Mucosa of gallbladder (tissue), 1 donor: ENCODE measurements around the gene ARL11. TPM values are rescaled to one million over a fixed set of nuclear protein-coding genes. Genes with fewer than 3 reads are reported as not detected.
"Not testable (repeated sequence)": the region's sequence is repeated elsewhere in the genome, so short reads cannot be mapped to it uniquely, and the experiment has no call there.

Experiments used
- DNase-seq: peaks from one replicate; pipeline ENCODE4 v3.0.0-alpha.2; 2020; ENCODE audit warnings: low spot score
- total RNA-seq: library from RNA; stranded (reverse); gene quantifications from one replicate; pipeline ENCODE4 v1.2.1, GENCODE V29; 2021
- donor health status: DM: no; HTN: no; CAD: no.

ARL11 gene
- 2.8 TPM for total RNA-seq

DNA sequence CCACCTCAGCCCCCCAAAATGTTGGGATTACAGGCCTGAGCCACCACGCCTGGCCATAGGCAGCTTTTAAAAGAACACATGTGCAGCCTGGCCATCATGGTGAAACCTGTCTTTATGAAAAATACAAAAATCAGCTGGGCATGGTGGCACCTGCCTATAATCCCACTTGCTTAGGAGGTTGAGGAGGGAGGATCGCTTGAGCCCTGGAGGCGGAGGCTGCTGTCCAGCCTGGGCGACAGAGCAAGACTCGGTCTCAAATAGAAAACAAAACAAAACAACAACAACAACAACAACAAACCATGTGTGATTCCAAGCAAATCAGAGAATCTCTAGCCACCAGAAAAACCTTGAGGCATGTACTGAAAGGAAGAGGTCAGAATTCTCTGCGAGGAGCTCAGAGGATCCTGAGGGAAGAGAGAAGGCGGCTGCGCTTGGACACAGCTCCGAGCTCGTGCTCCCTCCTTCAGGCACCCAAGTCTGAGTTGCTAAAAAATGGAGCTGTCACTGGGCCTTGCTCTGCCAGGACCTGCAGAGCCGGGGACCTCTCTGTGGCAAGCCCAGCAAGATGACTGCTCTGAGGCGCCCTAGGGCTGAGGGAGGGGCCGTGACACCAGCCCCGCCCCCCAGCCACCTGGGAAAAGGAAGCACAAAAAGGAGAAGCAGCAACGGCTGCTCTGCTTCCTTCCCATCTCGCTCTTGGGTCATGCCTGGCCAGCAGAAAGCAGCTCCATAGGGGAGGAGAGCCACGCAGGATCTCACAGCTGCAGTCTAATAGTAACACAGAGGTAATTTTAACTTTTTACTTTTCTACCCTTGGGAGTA, at the start of gene ARL11:
ARL11 (plus strand) TSS at position 677 of the 822 bp plus-strand sequence. CDS start 1,941 bp downstream, outside the sequence.
- DNase-seq = peak; percentile 54

DNA sequence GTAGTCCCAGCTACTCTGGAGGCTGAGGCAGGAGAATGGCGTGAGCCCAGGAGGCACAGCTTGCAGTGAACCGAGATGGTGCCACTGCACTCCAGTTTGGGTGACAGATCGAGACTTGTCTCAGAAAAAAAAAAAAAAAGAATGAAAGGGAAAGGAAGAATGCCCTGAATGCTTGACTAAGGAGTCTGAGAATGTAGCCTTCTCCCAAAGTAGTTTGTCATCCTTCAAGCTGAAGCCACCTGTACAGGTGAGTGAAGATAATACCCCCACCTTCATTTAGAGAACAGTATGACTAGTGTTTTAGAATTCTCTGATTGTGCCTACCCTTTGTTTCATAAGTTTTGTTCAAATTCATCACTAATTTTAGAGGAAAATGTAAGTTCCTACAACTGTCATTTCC, 48.8 kb upstream of the ARL11 start:
- no peak for DNase-seq

DNA sequence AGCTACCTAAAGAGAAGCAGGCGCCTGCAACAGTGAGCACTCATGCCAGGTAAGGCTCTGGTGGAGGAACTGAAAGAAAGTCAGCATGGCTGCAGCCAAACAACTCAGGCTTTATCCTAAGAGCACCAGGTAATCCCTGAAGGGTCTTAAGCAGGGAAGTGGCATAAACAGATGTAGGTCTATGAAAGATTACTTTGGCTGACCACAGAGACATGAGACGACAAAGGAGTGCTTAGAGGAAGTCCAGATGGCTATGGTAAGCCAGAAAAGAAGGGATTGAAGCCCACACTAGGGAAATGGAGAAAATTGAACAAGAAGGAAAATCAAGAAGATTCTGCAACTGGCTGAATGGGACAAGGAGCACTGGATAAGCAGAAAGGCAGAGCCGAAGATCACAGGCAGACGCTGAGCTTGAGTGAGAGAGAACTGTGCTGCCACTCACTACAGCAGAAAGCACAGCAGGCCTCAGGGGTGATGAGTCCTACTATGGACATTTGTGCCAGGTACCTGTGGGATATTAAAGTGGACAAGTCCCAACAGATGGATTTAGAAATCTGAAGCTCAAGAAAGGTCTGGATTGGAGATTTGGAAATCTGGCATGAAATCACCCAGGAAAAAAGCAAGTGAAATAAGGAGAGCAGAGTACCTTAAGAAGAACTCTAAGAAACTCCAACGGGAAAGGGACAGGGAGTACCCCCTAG, 47.2 kb upstream of the ARL11 start:
- no peak for DNase-seq

DNA sequence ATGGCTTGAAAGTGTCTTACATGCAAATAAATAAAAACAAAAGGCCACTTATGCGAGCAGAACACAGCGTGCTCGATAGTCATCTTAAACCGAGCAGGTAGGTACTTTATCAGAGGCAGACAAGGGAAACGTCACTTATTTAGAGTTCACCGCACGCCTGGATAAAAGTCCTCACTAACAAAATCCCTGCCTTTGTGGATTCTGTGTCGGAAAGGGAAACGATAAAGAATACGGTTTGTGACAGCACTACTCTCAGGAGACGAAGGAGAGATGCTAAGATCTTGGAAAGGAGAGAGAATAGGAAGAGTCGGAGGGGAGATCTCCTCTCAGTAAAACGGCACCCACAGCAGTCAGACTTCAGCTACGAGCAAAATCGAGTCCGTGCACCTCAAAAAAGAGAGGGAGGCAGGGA, 43.5 kb upstream of the ARL11 start:
- DNase-seq = no peak

DNA sequence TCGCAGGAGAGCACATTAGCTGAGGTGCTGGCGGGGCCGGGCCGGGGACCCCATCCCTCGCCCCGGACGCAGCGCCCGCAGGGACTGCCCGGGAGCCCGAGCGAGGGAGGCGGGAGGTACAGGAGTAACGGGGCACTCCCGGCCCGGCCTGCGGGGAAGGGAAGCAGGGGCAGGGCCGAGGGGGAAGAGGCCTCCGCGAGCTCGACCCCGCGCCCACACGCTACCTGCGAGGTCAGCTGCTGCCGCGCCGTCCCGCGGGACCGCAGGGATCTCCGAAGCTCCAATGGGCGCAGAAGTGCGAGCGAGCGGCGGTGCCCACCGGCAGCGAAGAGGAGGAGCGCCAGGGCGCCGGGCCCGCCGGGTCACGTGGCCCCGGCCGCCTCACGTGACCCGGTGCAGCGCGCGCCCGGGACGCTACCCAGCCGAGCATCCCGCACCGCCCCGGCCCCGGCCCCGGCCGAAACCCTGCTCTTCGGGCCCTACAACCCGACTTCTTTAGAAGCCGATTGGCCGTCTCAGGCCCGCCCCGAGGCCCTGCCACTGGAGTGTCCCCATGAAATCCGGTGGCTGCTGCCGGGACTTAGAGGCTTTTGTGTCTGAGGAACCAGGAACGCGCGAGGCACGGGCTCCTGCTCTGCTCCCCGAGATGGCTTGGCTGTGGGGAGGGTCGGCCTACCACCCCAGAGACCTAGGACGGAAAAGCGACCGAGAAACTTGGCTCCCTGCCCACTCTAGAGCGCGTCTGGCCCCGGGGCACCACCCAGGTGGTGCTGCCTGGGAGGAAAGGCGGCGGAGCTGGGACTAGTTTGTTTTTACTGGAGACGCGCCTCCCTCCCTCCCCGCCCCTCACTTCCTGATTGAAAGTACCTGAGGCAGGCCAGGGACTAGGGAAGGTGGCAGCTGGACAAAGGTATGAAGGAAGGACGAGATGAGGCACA, 42.8 kb upstream of the ARL11 start, which contains the start of gene RCBTB1:
RCBTB1 (minus strand) TSS at position 339 of the 938 bp plus-strand sequence. CDS start 18,279 bp downstream, outside the sequence.
- peak; percentile 54 for DNase-seq

DNA sequence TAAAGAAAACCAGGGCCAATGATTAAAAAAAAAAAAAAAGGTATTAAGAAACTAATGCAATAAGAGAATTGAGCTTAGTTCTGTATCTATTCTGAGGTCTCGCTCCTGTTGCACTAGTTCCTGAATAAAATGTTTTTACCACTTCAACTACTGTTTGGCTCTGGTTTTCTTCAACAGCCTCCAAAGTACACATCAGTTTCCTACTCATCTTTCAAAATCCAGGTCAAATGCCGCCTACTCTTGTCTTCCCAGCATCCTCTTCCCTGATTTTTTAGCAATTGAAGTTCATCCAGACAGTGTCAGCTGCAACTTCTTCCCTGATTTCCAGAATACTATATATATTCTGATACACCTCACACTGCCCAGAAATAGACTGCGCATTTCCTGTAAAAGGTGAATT, 41.6 kb upstream of the ARL11 start:
- no peak for DNase-seq

DNA sequence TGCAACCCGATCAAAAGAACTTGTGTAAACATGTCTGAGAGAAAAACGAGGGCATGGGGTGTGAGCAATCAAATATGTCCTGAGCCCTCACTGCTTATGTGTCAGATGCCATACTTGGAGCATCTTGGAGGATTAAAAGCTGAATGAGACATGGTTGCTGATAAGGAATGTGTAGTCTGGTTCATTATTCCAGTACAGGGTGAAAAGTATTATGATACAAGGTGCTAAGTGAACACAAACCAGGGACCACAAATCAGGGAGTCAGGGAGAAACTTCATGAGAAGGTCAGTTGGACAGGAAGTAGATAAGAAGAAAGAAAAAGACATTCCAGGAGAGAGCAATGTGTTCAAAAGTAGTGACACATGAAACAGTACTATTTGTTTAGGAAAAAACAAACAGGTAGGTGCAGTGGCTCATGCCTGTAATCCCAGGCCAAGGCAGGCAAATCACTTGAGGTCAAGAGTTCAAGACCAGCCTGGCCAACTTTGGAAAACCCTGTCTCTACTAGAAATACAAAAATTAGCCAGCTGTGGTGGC, 40.9 kb upstream of the ARL11 start:
- DNase-seq = no peak

DNA sequence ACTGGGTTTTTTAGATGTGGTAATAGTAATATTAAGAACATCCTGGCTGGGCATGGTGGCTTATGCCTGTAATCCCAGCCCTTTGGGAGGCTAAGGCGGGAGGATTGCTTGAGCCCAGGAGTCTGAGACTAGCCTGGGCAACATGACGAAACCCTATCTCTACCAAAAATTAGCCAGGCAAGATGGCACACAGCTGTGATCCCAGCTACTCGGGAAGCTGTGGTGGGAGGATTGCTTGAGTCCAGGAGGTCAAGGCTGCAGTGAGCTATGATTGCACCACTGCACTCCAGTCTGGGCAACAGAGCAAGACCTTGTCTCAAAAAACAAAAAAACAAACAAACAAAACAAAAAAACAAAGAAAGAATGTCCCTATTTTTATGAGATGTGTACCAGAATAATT, 37.6 kb upstream of the ARL11 start:
- DNase-seq = not testable (repeated sequence)

DNA sequence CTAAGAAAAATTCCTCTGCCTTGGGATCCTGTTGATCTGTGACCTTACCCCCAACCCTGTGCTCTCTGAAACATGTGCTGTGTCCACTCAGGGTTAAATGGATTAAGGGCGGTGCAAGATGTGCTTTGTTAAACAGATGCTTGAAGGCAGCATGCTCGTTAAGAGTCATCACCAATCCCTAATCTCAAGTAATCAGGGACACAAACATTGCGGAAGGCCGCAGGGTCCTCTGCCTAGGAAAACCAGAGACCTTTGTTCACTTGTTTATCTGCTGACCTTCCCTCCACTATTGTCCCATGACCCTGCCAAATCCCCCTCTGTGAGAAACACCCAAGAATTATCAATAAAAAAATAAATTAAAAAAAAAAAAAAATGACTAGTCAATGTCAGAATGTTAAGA, 34.4 kb upstream of the ARL11 start:
- not testable (repeated sequence) for DNase-seq

DNA sequence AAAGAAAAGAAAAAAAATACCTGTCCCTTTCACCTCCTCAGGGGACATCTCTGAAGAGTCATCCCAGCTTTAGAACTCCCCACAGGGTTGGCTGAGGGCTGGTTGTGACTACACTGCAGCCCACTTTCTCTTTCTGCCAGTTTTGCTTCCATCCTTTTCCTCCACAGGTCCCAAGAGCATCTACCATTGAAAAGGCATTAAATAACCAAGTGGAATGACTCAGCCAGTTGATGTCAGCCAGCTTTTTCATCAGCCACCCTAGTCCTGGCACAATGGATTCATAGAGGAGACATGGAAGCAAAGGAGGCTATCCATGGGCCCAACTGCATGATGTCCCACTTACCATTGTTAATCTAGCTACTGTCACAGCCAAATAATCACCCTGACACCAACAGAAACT, 33.7 kb upstream of the ARL11 start:
- no peak for DNase-seq

DNA sequence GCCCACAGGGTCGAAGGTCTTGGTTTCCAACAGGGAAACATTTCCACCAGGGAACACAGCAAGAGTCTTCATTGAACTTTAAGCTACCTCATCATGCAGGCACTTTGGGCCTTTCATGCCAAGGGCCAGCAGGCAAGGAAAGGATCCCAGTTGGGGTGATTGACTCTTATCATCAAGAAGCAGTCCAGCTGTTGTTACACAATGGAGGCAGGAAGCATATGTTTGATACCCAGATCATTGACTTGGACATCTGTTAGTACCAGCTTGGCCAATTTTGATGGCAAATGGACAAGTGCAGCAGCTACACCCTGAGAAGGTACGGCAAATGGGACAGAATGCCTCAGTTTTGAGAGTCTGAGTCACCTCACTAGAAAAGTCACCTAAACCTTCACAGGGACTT, 32.1 kb upstream of the ARL11 start:
- DNase-seq = no peak

DNA sequence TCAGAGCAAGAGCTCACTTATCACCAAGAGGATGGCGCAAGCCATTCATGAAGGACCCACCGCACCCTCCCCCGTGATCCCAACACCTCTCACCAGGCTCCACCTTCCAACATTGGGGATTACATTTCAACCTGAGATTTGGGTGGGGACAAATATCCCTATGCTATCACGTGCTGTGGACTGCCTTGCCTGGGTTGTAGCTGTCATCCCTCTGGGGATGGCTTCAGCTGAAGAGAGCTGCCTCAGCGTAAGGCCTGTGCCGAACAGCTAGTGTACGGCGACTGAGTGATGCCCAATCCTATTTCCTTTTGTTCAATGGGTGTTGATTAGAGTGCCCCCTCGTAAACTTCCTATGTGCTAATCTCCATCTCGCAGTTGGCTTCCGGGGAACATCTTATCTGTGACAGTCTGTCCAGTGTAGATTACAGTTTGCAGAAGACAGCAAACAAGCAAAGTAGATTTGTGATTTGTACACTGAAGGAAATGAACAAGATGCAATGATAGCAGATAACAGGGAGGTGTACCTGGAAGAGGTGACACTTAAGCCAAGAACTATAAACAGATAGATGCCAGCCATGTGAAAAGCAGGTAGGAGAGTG, 31.2 kb upstream of the ARL11 start:
- DNase-seq = no peak

DNA sequence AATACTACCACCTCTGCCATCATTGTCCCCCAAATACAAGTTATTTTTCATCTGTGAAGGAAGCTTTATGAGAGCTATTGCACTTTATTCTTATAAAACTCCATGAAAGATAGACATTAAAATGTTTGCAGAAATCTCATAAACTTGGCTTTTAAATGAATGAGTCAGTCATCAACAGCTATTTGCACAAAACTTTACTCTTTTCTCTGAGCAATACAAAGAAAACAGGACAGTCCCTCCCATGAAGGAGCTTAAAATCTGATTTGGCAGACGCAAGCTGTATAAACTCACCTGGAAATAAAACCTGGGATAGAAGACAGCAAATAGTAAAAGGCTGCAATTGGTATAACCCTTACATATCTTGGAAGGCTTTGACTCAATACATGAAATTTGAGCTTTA, 26.3 kb upstream of the ARL11 start:
- no peak for DNase-seq

DNA sequence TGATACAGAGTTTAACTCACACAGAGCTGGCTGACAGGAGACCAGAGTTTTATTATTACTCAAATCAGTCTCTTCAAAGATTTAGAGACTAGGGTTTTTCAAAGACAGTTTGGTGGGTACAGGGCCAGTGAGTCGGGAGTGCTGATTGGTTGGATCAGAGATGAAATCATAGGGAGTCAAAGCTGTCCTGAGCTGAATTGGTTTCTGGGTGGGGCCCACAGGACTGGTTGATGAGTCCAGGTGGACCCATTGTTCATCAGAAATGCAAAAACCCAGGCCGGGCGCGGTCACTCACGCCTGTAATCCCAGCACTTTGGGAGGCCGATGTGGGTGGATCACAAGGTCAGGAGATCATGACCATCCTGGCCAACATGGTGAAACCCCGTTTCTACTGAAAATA, 25.7 kb upstream of the ARL11 start:
- DNase-seq = not testable (repeated sequence)

DNA sequence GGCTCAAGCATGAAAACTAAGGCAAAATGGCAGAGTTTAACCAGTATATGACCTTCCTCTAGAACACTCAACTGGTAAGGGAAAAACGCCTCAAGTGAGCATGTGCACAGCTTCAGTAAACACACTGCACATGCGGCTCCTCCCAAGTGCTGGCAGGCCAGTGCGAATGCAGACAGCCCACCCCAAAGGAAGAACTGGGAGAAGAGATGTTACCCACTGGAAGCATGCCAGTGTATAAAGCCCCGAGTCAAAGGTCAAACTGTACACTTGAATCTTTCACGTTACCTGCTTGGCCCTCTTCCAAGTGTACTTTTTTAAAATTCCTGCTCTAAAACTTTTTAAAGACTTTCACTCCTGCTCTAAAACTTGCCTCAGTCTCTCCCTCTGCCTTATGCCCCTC, 23.7 kb upstream of the ARL11 start:
- DNase-seq = no peak

DNA sequence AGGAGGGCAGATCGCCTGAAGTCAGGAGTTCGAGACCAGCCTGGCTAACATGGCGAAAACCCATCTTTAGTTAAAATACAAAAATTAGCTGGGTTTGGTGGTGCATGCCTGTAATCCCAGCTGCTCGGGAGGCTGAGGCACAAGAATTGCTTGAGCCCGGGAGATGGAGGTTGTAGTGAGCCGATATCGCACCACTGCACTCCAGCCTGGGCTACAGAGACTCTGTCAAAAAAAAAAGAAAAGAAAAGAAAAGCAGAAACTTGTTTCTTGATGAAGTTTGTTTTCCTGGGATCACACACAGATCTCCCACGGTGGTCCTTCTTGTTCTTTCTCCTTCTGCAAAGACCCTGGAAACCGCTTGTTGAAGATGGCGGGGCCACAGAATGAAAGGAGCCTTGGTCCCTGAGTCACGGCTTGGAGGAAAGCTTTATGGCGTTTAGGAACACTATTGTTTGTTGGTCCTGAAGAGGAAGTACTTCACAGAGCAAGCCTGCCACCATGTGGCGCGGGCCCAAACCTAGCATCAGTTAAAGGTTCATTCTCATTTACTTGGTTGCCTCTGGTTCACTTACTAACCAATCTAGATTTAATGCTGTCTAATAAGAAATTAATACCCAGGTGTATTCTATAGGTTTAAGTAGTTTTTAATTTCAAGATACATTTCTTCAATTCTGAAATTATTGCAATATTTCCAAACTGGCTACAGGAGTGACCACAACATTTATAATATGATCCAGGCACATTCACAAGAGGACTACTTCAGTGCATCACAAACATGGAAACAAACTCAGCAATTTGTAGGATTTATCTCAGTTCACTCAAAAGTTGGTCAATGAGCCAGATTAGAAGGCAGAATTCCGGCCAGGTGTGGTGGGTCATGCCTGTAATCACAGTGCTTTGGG, 21.3 kb upstream of the ARL11 start:
- peak; percentile 89 for DNase-seq

DNA sequence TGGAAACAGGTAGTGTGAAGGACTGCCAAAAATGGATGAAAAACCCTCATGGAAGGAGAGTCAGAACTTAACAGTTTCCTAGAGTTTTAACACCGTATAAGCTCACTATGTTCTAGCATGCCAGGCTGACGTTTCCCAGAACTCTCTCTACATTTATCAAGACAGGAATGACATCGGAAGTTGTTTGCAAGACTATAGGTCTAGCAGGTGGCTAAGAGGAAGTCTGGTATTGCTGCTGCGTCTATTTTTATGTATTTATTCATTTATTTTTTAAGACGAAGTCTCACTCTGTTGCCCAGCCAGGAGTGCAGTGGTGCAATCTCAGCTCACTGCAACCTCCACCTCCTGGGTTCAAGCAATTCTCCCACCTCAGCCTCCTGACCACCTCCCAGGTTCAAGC, 20.5 kb upstream of the ARL11 start:
- DNase-seq = no peak

DNA sequence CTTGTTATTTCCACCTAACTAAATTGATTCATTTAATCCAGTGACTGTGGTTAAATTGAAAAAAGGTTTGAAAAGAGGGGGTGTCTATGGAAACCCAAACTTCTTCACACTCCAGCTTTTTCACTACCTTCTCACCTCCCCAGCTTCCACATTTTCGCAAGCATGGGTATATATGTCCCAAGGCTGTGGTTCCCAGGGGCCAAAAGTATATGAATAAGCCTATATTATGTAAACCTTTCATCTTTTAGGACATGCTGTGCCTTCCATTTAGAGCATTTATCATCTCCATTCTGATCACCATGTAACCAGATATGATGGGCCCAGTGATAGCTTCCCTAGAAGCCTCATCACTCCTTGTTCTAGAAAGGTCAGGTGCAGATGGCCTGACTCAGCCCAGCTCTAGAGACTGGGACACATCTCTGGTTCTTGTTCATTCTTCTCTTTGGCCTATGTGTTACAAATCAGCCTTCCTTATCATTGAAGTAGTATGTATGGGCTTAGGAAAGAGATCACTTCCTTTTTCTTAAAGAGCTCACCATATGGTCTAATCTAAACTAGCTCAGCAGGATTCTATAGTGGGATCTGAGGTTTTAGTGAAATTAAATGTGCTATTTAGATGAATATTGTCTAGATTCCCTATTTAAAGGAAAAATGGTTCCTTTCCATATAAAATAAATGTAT, 19.5 kb upstream of the ARL11 start:
- no peak for DNase-seq

DNA sequence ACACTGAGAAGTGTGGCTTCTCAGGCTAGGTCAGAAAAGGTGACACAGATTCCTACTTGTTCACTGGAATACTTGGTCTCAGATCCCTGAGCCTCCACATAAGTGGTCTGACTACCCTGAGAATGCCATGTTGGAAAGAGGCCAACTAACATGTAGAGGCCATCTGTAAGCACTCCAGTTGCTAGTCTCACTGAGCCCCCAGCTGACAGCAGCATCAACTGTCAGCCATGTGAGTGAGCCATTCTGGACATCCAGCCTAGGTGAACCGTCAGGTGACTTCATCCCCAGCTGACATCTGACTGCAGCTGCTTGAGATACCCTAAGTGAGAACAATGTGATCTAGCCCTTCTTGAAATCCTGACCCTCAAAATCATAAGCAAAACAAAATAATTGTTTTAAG, 18.1 kb upstream of the ARL11 start:
- no peak for DNase-seq

DNA sequence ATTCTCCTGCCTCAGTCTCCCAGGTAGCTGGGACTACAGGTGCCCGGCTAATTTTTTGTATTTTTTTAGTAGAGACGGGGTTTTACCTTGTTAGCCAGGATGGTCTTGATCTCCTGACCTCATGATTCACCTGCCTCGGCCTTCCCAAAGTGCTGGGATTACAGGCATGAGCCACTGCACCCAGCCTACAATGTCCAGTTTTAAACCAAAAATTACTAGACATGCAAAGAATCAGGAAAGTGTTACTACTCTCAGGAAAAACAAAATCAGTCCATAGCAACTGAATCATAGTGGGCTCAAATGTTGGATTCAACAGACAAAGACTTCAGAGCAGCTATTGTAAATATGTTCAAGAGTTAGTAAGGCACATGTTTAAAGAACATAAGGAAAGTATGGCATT, 16.3 kb upstream of the ARL11 start:
- DNase-seq = not testable (repeated sequence)
